Mesendoderm (in vitro differentiated cells): ENCODE measurements around the gene ZNF584.

Source experiments
- DNase-seq: peaks from one replicate; pipeline ENCODE4 v3.0.0; 2013
- H2AK5ac ChIP-seq: 2 replicates; pipeline ENCODE4 v1.6.1; 2013; ENCODE audit warnings: low read length, inconsistent platforms
- H2BK120ac ChIP-seq: 2 replicates; pipeline ENCODE4 v1.6.1; 2013; ENCODE audit warnings: low read depth, mild to moderate bottlenecking, low read length, moderate library complexity, mixed read lengths
- H2BK15ac ChIP-seq: replicated peaks from 2 replicates; pipeline ENCODE4 v1.6.1; 2013; ENCODE audit warnings: low read depth, mild to moderate bottlenecking, moderate library complexity
- H2BK5ac ChIP-seq: 2 replicates; pipeline ENCODE4 v1.6.1; 2013; ENCODE audit warnings: low read length, inconsistent platforms
- H3K18ac ChIP-seq: 2 replicates; pipeline ENCODE4 v1.6.1; 2013; ENCODE audit warnings: mild to moderate bottlenecking, low read length, mixed read lengths
- H3K23ac ChIP-seq: one replicate; pipeline ENCODE4 v1.6.1; 2013; ENCODE audit warnings: low read length
- H3K27ac ChIP-seq: 2 replicates; pipeline ENCODE4 v1.5.1; 2013; ENCODE audit warnings: low read depth, mild to moderate bottlenecking, inconsistent platforms, low read length, moderate library complexity
- H3K27me3 ChIP-seq: 2 replicates; pipeline ENCODE4 v1.6.1; 2013; ENCODE audit warnings: low read length, control low read depth, mild to moderate bottlenecking, inconsistent platforms; ENCODE audit not compliant: insufficient read depth, poor library complexity
- H3K36me3 ChIP-seq: 2 replicates; pipeline ENCODE4 v1.6.1; 2013; ENCODE audit warnings: low read length, inconsistent platforms; ENCODE audit not compliant: control insufficient read depth, insufficient read depth
- H3K4ac ChIP-seq: one replicate; pipeline ENCODE4 v1.6.1; 2013; ENCODE audit warnings: low read depth, mild to moderate bottlenecking, low read length, moderate library complexity
- H3K4me1 ChIP-seq: 2 replicates; pipeline ENCODE4 v1.6.1; 2013; ENCODE audit warnings: low read depth, low read length, inconsistent platforms; ENCODE audit not compliant: control insufficient read depth
- H3K4me2 ChIP-seq: 2 replicates; pipeline ENCODE4 v1.6.1; 2013; ENCODE audit warnings: low read length
- H3K4me3 ChIP-seq: 2 replicates; pipeline ENCODE4 v1.5.1; 2013; ENCODE audit warnings: mild to moderate bottlenecking, low read length
- H3K56ac ChIP-seq: one replicate; pipeline ENCODE4 v1.6.1; 2013; ENCODE audit warnings: low read length
- H3K79me1 ChIP-seq: 2 replicates; pipeline ENCODE4 v1.6.1; 2013; ENCODE audit warnings: low read length, inconsistent platforms
- H3K79me2 ChIP-seq: 2 replicates; pipeline ENCODE4 v1.6.1; 2013; ENCODE audit warnings: mild to moderate bottlenecking, low read length; ENCODE audit not compliant: control insufficient read depth, insufficient read depth
- H3K9ac ChIP-seq: 2 replicates; pipeline ENCODE4 v1.6.1; 2013; ENCODE audit warnings: low read length, inconsistent platforms
- H4K5ac ChIP-seq: one replicate; pipeline ENCODE4 v1.6.1; 2013; ENCODE audit warnings: low read length
- H4K8ac ChIP-seq: one replicate; pipeline ENCODE4 v1.6.1; 2013; ENCODE audit warnings: low read depth, mild to moderate bottlenecking, control low read depth, low read length, moderate library complexity
- WGBS: extraction: QIAGEN DNeasy Blood & Tissue Kit; methylation state at CpG from one replicate; pipeline ENCODE4 v1.1.7; 2013; ENCODE audit warnings: low lambda C conversion rate, missing lambda C conversion rate; ENCODE audit not compliant: insufficient coverage; ENCODE audit errors: extremely low coverage; 5-methylcytosine and 5-hydroxymethylcytosine counted together

The ZNF584 gene

GRCh38 chr19:58379246-58379645 lies 29.2 kb upstream of the ZNF584 start:
- H3K23ac ChIP-seq, result no peak overlapping the region
- no CpG with 5 or more reads among the region's 6 CpGs for WGBS
- no peaks in the 10 kb centered on the region for H3K27me3 ChIP-seq
- H3K36me3 ChIP-seq, result no peaks in the 10 kb centered on the region
- no peak for DNase-seq
- no peak overlapping the region for H4K5ac ChIP-seq
- H2BK5ac ChIP-seq, result no peak overlapping the region
- H3K56ac ChIP-seq, result peak overlapping the region; percentile 30
- H3K79me2 ChIP-seq, result no peaks in the 10 kb centered on the region
- no peak overlapping the region for H3K9ac ChIP-seq
- no peak overlapping the region for H3K4me3 ChIP-seq
- no peak overlapping the region for H2BK15ac ChIP-seq
- H3K4me1 ChIP-seq, result no peaks in the 10 kb centered on the region
- no peak overlapping the region for H3K27ac ChIP-seq
- peaks cover 4% of the 10 kb centered on the region for H3K79me1 ChIP-seq
- no peak overlapping the region for H3K4ac ChIP-seq
- no peak overlapping the region for H2AK5ac ChIP-seq
- no peak overlapping the region for H2BK120ac ChIP-seq
- no peak overlapping the region for H4K8ac ChIP-seq
- no peak overlapping the region for H3K18ac ChIP-seq
- no peak overlapping the region for H3K4me2 ChIP-seq

- H2BK15ac ChIP-seq, result no peak overlapping the region
- no peaks in the 10 kb centered on the region for H3K4me1 ChIP-seq
- H2BK120ac ChIP-seq, result no peak overlapping the region
- DNase-seq, result no peak
- no peak overlapping the region for H3K27ac ChIP-seq
- H2BK5ac ChIP-seq, result no peak overlapping the region
- H3K9ac ChIP-seq, result peak overlapping the region; percentile 71
- WGBS, result no CpG with 5 or more reads among the region's 24 CpGs
- H4K8ac ChIP-seq, result no peak overlapping the region
- H3K4ac ChIP-seq, result no peak overlapping the region
- no peaks in the 10 kb centered on the region for H3K27me3 ChIP-seq
- H4K5ac ChIP-seq, result no peak overlapping the region
- H3K56ac ChIP-seq, result peak overlapping the region; percentile 91
- H2AK5ac ChIP-seq, result no peak overlapping the region
- H3K36me3 ChIP-seq, result no peaks in the 10 kb centered on the region
- H3K23ac ChIP-seq, result no peak overlapping the region
- H3K79me2 ChIP-seq, result no peaks in the 10 kb centered on the region
- H3K18ac ChIP-seq, result no peak overlapping the region
- H3K79me1 ChIP-seq, result peaks cover 4% of the 10 kb centered on the region
- peak overlapping the region; percentile 38 for H3K4me3 ChIP-seq
- peak overlapping the region; percentile 44 for H3K4me2 ChIP-seq
Observed at GRCh38 chr19:58380037-58380661, 28.3 kb upstream of the ZNF584 start.

- H3K4me2 ChIP-seq, result peak within 1 kb of the TSS; percentile 84
- H3K18ac ChIP-seq, result no peak within 1 kb of the TSS
- peak within 1 kb of the TSS; percentile 49 for H3K4ac ChIP-seq
- H3K56ac ChIP-seq, result peak within 1 kb of the TSS; percentile 91
- H3K36me3 ChIP-seq, result no peaks in the 10 kb centered on the region
- no peak within 1 kb of the TSS for H2AK5ac ChIP-seq
- DNase-seq, result peak; percentile 100
- peaks cover 3% of the 10 kb centered on the region for H3K4me1 ChIP-seq
- no peak within 1 kb of the TSS for H2BK5ac ChIP-seq
- H3K27me3 ChIP-seq, result no peaks in the 10 kb centered on the region
- H4K5ac ChIP-seq, result no peak within 1 kb of the TSS
- no peak within 1 kb of the TSS for H2BK15ac ChIP-seq
- no peaks in the 10 kb centered on the region for H3K79me2 ChIP-seq
- peak within 1 kb of the TSS; percentile 71 for H3K9ac ChIP-seq
- peak within 1 kb of the TSS; percentile 77 for H3K4me3 ChIP-seq
- H3K27ac ChIP-seq, result peak within 1 kb of the TSS; percentile 68
- no peak within 1 kb of the TSS for H3K23ac ChIP-seq
- H3K79me1 ChIP-seq, result peaks cover 4% of the 10 kb centered on the region
- WGBS, result no CpG with 5 or more reads among the region's 83 CpGs
- H4K8ac ChIP-seq, result no peak within 1 kb of the TSS
- no peak within 1 kb of the TSS for H2BK120ac ChIP-seq
Observed at GRCh38 chr19:58380662-58381459, 27.6 kb upstream of the ZNF584 start, which contains the start of gene ZNF837. TSS of gene ZNF837 (minus strand) at chr19:58381030. CDS start at chr19:58369332, 11,698 bp downstream.

- H3K9ac ChIP-seq, result peak overlapping the region; percentile 68
- no peaks in the 10 kb centered on the region for H3K79me2 ChIP-seq
- H3K27ac ChIP-seq, result no peak overlapping the region
- H3K56ac ChIP-seq, result peak overlapping the region; percentile 70
- peaks cover 4% of the 10 kb centered on the region for H3K4me1 ChIP-seq
- H2BK15ac ChIP-seq, result no peak overlapping the region
- H3K79me1 ChIP-seq, result peaks cover 4% of the 10 kb centered on the region
- no peak overlapping the region for H4K8ac ChIP-seq
- H2BK120ac ChIP-seq, result no peak overlapping the region
- DNase-seq, result no peak
- no peaks in the 10 kb centered on the region for H3K36me3 ChIP-seq
- H3K4ac ChIP-seq, result no peak overlapping the region
- H2BK5ac ChIP-seq, result no peak overlapping the region
- H3K23ac ChIP-seq, result no peak overlapping the region
- H3K4me3 ChIP-seq, result peak overlapping the region; percentile 77
- H3K4me2 ChIP-seq, result peak overlapping the region; percentile 84
- no peak overlapping the region for H4K5ac ChIP-seq
- H3K27me3 ChIP-seq, result no peaks in the 10 kb centered on the region
- WGBS, result no CpG with 5 or more reads among the region's 26 CpGs
- H3K18ac ChIP-seq, result no peak overlapping the region
- H2AK5ac ChIP-seq, result no peak overlapping the region
Observed at GRCh38 chr19:58381460-58382212, 26.8 kb upstream of the ZNF584 start.

- no CpG with 5 or more reads among the region's 6 CpGs for WGBS
- no peak overlapping the region for H3K4me2 ChIP-seq
- peaks cover 8% of the 10 kb centered on the region for H3K79me1 ChIP-seq
- H2BK5ac ChIP-seq, result no peak overlapping the region
- no peak overlapping the region for H3K4me3 ChIP-seq
- H3K27me3 ChIP-seq, result no peaks in the 10 kb centered on the region
- H4K8ac ChIP-seq, result no peak overlapping the region
- H2AK5ac ChIP-seq, result no peak overlapping the region
- H3K27ac ChIP-seq, result no peak overlapping the region
- peaks cover under 1% of the 10 kb centered on the region for H3K36me3 ChIP-seq
- no peak overlapping the region for H4K5ac ChIP-seq
- H3K79me2 ChIP-seq, result peaks cover 10% of the 10 kb centered on the region
- H2BK120ac ChIP-seq, result no peak overlapping the region
- H3K56ac ChIP-seq, result no peak overlapping the region
- H2BK15ac ChIP-seq, result no peak overlapping the region
- no peak overlapping the region for H3K23ac ChIP-seq
- H3K4ac ChIP-seq, result no peak overlapping the region
- H3K9ac ChIP-seq, result no peak overlapping the region
- no peak for DNase-seq
- peaks cover 5% of the 10 kb centered on the region for H3K4me1 ChIP-seq
- no peak overlapping the region for H3K18ac ChIP-seq
Observed at GRCh38 chr19:58382997-58383603, 25.3 kb upstream of the ZNF584 start.
